ENCODE data around the gene XPNPEP1. TPM values are rescaled to one million over a fixed set of nuclear protein-coding genes. Genes with fewer than 3 reads are reported as not detected.
A peak's percentile ranks its signal among the peaks of the same experiment; 100 is the strongest.

XPNPEP1 gene
- total and polyA plus RNA-seq, 2 donors from 2014 or later, result 34.4 to 62.4 TPM

DNA sequence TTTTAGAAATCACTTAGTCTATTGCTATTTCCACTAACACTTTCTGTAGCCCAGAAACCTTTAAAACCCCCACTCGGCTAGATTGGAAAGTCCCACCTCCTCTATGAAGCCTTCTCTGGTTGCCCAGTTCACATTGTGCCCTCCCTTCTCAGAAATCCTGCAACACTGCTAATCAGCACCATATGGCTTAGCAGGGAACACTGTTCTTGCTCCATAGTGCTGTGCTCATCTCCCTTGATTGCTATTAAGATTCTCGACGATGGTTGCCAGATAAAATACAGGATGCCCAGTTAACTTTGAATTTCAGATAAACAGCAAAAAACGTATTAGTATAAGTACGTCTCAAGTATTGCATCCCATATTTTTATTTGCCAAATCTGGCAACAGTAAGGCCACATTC lies 40.1 kb upstream of the XPNPEP1 start:
- Histone ChIP-seq H3K4me1 (ENCODE audit: control insufficient read depth in 2 of 3, insufficient read depth in 2 of 3, low read depth in 1 of 3, low read length in 3 of 3) (peaks cover 0 to 11% (median 3%) of the 10 kb centered on the region in 3 donors), H3K9ac (ENCODE audit: low read length in 3 of 3) (no peak overlapping the region)

DNA sequence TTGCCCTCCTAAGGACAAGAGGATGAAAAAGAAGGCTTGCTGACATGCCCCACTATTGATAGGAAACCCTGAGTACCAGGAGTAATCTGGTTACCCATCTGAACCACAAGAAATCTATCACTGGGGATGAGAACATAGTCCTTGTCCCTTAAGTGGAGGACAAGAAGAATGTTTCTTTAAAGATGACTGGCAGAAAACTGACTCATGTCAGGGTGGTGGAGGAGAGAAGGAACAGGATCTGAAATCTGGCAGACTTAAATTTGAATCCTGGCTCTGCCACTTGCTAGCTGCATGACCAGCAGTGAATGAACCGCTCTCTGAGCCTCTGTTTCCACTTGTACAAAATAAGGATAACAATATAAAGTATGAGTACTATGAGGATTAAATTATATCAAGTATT lies 38.9 kb upstream of the XPNPEP1 start:
- DNase-seq, result no peak
- no peaks in the 10 kb centered on the region for H3K9me3 ChIP-seq (ENCODE audit: control insufficient read depth in 2 of 3, insufficient read depth in 1 of 3, low read length in 3 of 3)
- intact Hi-C loops (cut with DNase I), result no loop called here
- peaks cover 0 to 11% (median 3%) of the 10 kb centered on the region in 3 donors for H3K4me1 ChIP-seq (ENCODE audit: control insufficient read depth in 2 of 3, insufficient read depth in 2 of 3, low read depth in 1 of 3, low read length in 3 of 3)
- no peak overlapping the region for H3K27ac ChIP-seq (ENCODE audit: low read depth in 2 of 2, low read length in 2 of 2)
- no peak overlapping the region for H3K9ac ChIP-seq (ENCODE audit: low read length in 3 of 3)
- H3K27me3 ChIP-seq (ENCODE audit: control insufficient read depth, insufficient read depth, low read length), result no peaks in the 10 kb centered on the region
- H3K4me3 ChIP-seq (ENCODE audit: low read length in 3 of 3), result no peak overlapping the region
- TF ChIP-seq, protein P1, sequence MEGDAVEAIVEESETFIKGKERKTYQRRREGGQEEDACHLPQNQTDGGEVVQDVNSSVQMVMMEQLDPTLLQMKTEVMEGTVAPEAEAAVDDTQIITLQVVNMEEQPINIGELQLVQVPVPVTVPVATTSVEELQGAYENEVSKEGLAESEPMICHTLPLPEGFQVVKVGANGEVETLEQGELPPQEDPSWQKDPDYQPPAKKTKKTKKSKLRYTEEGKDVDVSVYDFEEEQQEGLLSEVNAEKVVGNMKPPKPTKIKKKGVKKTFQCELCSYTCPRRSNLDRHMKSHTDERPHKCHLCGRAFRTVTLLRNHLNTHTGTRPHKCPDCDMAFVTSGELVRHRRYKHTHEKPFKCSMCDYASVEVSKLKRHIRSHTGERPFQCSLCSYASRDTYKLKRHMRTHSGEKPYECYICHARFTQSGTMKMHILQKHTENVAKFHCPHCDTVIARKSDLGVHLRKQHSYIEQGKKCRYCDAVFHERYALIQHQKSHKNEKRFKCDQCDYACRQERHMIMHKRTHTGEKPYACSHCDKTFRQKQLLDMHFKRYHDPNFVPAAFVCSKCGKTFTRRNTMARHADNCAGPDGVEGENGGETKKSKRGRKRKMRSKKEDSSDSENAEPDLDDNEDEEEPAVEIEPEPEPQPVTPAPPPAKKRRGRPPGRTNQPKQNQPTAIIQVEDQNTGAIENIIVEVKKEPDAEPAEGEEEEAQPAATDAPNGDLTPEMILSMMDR (IDR thresholded peaks at IDR 0.05; ENCODE audit: borderline replicate concordance, extremely low read depth, insufficient read depth), result no peak
- FAIRE-seq, result no peak
- no peaks in the 10 kb centered on the region for H3K36me3 ChIP-seq (ENCODE audit: control insufficient read depth in 2 of 3, insufficient read depth in 3 of 3, low read length in 3 of 3)

More for the DNA sequence above, 40.1 kb upstream of the XPNPEP1 start:
- intact Hi-C loops (cut with DNase I), result no loop called here
- no peaks in the 10 kb centered on the region for H3K9me3 ChIP-seq (ENCODE audit: control insufficient read depth in 2 of 3, insufficient read depth in 1 of 3, low read length in 3 of 3)
- TF ChIP-seq, protein P1 (IDR thresholded peaks at IDR 0.05; ENCODE audit: borderline replicate concordance, extremely low read depth, insufficient read depth), result no peak
- DNase-seq (no peak), FAIRE-seq (no peak)
- H3K36me3 ChIP-seq (ENCODE audit: control insufficient read depth in 2 of 3, insufficient read depth in 3 of 3, low read length in 3 of 3), result no peaks in the 10 kb centered on the region
- H3K27me3 ChIP-seq (ENCODE audit: control insufficient read depth, insufficient read depth, low read length), result no peaks in the 10 kb centered on the region
- H3K27ac ChIP-seq (ENCODE audit: low read depth in 2 of 2, low read length in 2 of 2), result no peak overlapping the region
- no peak overlapping the region for H3K4me3 ChIP-seq (ENCODE audit: low read length in 3 of 3)

DNA sequence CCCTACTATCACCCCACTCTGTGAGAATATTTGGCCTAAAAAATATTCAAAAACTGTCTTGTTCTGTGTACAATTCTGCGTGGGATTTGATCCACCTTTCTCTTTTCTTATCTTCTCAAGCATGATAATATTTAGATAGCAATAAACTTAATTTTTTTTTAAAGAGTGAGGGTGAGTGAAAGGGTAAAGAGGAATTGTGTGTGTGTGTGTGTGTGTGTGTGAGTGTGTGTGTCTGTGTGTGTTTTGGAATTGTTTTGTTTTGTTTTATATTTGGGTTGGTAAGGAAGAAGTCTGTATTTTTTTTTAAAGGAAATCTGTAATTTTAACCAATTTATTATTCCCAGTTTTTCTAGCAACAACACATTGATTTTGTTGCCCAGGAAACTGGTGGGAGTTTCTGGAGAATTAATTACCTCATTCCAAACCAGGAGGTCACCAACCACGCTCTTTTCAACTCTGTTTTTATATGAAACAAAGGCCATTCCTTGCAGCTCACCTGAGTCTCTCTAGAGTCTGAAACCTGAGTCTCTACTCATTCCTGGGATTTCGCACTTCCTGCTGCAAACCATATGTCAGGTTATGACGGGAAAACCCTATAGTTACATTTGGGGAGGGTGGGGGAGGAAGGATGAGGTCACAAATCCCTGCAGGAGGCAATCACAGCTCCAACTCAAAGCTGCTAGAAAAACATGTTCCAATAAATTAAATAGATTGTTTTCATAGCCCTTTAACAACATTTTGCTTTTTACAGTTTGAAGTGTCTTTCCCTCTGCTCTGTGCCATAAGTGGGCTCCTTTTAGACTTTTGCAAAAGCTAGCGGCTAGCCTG lies 38.1 kb upstream of the XPNPEP1 start:
- no peak overlapping the region for H3K4me3 ChIP-seq (ENCODE audit: low read length in 3 of 3)
- intact Hi-C loops (cut with DNase I), result no loop called here
- peaks cover 0 to 3% (median 0%) of the 10 kb centered on the region in 3 donors for H3K4me1 ChIP-seq (ENCODE audit: control insufficient read depth in 2 of 3, insufficient read depth in 2 of 3, low read depth in 1 of 3, low read length in 3 of 3)
- no peaks in the 10 kb centered on the region for H3K9me3 ChIP-seq (ENCODE audit: control insufficient read depth in 2 of 3, insufficient read depth in 1 of 3, low read length in 3 of 3)
- no peaks in the 10 kb centered on the region for H3K27me3 ChIP-seq (ENCODE audit: control insufficient read depth, insufficient read depth, low read length)
- DNase-seq (peak in 4 of 5 donors; percentile 55 to 83 (median 70)), FAIRE-seq (no peak)
- no peak overlapping the region for H3K9ac ChIP-seq (ENCODE audit: low read length in 3 of 3)
- H3K36me3 ChIP-seq (ENCODE audit: control insufficient read depth in 2 of 3, insufficient read depth in 3 of 3, low read length in 3 of 3), result no peaks in the 10 kb centered on the region
- H3K27ac ChIP-seq (ENCODE audit: low read depth in 2 of 2, low read length in 2 of 2), result no peak overlapping the region
- TF ChIP-seq, protein P1 (IDR thresholded peaks at IDR 0.05; ENCODE audit: borderline replicate concordance, extremely low read depth, insufficient read depth), result no peak

Measured in kidney (tissue), 14 donors.